RCC 7860 (cell line): ENCODE data around the gene SPTLC3.
"Not testable (repeated sequence)": the region's sequence is repeated elsewhere in the genome, so short reads cannot be mapped to it uniquely, and the experiment has no call there.

Source experiments
- DNase-seq: peaks from one replicate; pipeline ENCODE4 v3.0.0-alpha.2; 2015; ENCODE audit warnings: low spot score
- FAIRE-seq: peaks from 2 replicates; lab custom pipeline; 2012; peaks lifted over from hg19 to GRCh38; lab: Jason Lieb, UNC

Gene SPTLC3

DNA sequence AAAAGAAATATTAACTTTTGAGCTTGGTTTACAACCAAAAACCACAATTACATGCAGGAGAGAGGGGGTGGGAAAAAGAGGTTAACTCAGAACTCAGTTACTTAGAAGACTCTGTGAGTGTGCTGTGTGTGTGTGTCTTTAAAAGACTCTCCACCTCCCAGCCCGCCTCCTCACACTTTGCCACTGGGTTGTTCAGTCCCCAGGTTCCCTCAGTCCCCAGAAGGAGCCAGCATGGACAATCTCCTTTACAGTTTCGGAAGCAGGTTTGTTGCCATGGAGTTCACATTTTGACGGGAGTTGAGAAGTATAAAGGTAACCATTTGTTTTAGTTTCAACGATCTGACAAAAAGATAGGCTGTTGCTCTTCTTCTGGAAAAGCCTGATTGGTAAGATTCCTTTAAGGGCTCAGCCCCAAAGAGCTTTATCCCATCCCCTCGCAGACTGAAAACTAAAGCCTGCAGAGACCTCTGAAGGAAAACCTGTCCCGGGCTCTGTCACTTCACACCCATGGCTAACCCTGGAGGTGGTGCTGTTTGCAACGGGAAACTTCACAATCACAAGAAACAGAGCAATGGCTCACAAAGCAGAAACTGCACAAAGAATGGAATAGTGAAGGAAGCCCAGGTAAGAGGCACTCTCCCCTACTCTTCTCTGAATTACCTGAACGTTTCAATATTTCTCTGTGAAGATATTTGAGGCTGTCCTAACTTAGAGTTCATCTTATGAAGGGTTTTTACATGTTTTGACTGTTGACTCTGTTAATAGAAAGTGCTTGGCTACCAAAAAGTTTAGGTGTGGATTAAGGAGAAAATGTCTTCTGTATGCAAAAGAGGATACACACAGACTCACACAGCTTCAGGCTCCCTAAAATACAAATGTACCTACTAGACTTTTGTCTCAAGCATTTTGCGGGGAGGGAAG lies at the start of gene SPTLC3:
SPTLC3 (plus strand) TSS at position 212 of the 921 bp plus-strand sequence; CDS start at position 508, 296 bp downstream.
- FAIRE-seq (peak; percentile 93), DNase-seq (peak; percentile 53)

DNA sequence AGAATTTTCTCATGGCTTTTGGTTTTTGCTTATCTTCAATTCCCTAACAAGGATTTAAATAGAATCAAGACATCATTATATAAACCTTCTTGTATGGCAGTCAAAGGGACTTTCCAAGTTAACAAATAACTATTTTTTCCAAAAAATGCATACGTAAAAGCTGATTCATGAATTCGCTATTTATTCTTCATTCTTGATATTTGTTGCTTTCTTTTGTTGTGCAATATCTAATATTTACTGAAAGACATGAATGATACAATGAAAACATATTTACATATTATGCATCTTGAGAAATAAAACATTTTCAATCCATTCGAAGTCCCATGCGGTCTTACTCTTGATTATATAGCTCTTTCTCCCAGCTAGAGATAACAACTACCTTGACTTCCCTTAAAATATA lies 47.0 kb upstream of the SPTLC3 start:
- FAIRE-seq (no peak), DNase-seq (no peak)

DNA sequence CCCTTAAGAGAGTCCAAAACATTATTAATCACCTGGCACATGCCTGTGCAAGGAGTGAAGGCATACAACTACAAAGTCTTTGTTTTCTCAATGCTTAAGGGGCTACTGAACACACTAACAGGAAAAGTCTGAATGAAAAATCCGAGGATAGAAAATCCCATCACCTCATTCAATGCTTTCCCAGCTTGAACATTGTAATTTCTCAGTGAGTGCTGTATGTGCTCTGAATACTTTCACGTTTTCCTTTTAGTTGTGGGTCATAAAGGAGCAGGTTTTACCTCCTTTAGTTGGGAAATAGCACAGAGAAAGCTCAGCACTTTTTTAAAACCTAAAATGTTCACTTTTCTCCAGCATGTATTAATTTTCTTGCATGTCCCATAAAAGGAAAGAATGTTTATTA lies 45.9 kb upstream of the SPTLC3 start:
- DNase-seq: no peak
- FAIRE-seq: no peak

DNA sequence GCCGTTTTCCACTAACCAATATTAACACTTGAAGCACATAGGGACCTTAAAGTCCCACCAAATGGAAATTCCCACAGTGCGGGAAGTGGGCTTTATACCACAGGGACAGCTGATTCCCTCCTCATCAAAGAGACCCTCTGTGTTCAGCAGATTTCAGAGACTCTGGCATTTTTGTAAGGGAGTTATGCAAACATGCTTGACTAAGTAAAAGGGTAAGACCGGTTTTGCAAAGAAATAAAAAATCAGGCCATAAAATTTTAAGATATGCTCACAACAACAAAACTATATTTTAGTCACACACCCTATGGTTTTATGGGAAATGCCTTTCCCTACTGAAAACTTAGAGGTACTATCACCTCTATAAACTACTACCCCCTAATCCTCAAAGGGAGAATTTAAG lies 45.4 kb upstream of the SPTLC3 start:
- DNase-seq (no peak), FAIRE-seq (no peak)

DNA sequence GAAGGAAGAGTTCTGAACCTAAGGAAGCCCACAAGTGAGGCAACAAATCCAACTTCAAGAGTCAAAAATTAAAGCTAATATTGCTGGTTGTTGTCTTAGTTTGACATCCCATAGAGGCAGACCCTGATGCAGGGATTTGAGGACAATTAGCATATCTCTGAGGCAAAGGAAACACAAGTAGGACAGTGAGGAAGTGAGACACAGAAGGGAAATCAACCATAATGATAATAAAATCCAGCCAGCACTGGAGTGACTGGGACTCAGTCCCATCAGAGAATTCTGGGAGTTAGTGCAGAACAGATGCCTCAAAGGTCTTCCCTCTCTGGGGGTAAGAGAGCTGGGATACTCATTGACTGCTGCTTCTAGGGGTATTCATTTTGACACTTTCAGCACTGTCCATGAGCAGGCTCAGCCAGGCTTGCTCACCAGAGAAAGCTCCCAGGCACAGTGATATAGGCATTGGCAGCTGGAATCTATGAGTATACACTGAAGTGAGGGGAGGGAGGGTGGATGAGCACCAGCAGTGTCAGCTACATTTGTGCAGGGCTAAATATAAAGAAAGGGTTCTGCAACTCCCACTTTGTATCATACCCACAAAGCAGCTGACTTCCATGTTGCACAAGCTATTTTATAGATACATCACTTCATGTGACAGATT lies 43.4 kb upstream of the SPTLC3 start:
- FAIRE-seq (no peak), DNase-seq (no peak)

DNA sequence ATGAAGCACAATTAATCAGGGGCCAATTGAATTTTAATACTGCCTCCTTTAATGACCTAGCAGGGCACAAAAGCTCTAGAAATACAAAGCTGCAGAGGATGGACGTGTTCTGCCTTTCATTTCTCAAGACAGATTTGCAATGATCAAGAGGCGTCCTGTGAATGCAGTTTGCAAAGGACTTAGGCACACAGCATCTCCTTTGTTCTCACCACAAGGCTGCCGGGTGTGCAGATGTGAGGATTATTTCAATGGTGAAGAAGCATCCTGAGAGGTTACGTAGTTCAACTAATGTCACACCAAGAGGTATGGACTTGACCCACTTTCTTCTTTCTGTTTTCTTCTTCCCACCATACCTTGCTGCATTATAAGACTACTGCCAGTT lies 42.9 kb upstream of the SPTLC3 start:
- FAIRE-seq: no peak
- no peak for DNase-seq

DNA sequence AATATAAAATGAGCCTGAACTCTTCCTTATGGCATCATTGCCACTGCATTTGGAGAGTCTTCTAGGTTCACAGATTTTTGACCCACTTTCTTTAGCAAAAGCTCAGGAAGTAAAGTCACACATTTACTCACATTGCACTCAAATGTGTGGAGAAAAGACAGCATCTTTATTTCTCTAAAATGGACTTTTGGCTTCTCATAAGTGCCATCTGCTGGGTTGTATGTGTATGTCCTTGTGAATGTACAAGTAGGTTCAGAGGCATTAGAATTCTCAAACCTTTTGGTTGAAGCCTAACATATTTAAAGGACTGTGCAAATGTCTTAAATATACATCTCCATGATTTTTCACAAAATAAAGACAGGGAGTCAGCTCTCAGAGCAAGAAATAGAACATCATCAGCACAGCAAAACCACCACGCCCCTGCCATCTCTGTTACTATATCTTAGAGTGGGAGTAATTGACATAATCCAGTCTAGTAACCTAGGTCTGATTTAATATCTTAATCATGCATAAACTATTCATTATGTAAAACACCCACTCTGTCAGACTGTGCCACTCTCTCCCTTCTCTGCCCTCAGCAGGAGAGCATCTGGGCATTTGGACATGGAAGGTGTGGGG lies 42.2 kb upstream of the SPTLC3 start:
- FAIRE-seq: no peak

DNA sequence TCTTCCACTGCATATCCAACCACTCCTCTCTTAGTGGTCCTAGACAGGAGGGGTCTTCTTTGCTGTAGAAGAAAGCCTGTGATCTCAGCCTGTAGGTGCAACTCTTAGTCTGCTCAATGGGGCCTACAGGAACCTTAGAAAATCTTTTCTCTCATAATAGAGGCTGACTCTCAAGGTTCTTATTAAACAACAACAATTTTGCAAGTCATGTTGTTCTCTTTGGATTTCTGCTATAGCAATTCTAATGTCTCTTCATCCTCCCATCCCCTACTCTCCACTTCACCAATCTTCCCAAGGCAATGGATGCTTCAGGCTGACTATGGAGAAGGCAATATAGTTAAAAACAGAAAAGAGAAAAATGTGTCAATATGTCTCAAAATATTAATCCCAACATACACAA lies 40.8 kb upstream of the SPTLC3 start:
- no peak for DNase-seq

More for the DNA sequence above, 42.2 kb upstream of the SPTLC3 start:
- DNase-seq: no peak

DNA sequence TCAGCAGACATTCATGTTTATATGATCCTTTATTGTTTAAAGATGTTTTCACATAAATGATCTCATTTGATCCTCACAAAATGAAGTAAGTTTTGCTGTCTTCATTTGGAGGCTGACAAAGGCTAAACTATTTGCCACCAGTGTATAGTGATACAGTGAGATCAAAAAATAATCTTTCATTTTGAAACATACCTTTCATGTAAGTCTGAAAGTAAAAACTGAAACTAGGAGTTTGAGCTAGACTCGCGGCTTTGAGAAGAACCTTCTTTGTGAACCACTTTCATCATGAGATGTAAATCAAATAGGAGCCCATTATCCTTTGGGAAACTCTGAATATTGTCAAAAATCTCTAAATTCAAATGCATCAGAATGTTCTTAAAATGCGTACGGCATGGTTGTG lies 40.3 kb upstream of the SPTLC3 start:
- FAIRE-seq (no peak), DNase-seq (no peak)

More for the DNA sequence above, 40.8 kb upstream of the SPTLC3 start:
- FAIRE-seq: no peak

DNA sequence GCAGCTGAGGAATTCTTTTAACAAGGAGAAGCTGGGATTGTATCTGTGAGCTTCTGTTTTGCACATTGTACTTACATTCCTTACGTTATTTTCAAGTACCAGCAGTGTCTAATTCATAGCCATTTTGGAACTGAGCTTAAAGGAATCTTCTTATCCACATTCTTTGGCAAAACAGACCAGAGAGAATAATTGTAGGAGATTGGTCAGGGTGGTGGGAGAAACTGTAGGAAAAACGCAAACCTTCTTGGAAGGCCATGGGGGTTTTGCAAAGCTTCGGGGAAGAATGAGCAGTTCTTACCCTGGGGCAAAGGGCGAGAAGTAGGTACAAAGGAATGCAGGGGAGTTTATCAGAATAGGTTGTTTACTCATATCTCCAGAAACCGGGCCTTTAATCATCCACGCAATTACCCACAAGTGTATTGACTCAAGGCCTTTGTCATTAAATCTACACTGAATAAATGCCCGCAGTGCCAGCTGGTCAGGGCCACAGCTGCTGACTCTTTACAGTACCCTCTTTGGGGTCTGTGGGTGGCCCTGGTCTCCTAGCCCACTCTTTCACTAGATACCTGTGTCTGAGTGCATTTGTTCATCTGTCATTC lies 39.6 kb upstream of the SPTLC3 start:
- FAIRE-seq (no peak), DNase-seq (no peak)

DNA sequence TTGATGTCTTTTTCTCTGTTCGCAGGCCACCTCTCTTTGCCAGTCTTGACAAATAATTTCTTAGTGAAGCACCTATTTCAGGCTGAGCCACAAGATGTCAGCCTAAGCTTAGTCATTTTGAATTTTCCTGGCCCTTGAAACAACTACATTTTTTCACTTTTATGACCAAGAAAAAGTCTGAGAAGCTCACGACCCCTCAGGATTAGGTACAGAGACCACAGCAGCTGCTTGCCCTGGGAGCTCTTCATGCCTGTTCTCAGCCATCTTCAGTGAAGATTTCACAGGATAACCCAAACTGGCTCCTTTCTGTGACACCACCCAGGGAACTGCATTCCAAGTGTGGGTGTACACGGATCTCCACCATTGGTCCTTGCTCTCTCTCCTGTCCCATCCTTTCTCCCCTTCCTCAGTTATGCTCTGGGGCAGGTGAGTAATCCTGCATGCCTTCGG lies 38.4 kb upstream of the SPTLC3 start:
- DNase-seq (peak; percentile 8), FAIRE-seq (peak; percentile 11)

DNA sequence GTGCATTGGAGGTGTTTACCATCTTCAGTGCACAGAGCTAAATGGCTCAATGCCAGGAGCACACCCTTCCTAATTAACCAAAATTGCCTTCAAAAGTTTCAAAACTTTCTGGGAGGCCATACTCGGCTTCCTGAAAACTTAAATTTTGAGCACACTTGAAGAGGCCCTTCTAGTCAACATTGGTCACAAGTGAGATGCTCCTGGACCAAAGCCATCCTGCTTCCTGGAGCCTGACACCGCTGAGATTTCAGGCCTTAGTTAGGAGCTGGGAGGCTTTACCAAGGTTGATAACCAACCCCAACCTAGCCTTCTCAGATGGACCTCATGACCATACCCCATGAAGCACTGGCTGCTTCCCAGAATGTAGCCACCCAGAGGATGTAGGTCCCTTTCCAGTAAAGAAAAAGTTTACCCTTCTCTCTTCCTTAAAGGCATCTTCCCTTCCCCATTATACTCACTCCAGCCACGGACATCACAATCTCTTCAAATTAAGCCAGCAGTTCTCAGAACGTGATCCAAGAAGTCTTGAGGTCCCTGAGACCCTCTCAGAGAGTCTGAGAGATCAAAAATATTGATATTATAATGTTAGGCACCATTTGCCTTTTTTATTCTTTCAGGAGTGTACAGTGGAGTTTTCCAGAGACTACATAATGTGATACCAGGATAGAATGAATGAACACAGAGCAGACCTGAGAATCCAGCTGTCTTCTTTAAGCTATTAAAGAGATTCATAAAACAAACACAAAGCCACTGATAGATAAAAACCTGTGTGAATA lies 32.8 kb upstream of the SPTLC3 start:
- FAIRE-seq (no peak), DNase-seq (no peak)

DNA sequence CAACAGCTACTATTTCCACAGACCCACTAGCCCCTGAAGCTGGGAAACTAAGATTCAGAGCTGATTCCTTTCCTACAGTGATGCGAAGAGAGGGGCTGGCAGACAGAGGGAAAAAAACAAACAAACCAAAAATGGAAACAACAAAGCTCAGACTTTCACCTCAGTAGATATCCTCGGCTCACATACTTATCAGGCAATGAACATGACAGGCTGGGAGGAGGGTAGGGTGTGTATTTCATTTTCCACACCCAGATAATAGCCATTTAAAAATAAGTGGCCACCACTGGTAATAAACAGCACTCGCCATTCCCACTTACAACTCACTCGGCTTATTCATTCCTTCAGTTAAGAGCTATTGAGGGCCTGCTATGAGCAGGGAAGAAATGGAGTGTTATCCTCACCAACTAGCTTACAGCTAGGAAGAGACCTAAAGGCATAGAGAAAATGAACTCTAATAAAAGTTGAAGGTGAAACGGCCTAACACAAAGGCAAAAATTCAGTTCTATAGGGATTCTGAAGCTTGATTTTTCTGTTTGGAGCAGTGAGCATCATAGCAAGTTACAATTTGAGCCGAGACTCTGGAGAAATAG lies 32.0 kb upstream of the SPTLC3 start:
- DNase-seq: no peak
- no peak for FAIRE-seq

DNA sequence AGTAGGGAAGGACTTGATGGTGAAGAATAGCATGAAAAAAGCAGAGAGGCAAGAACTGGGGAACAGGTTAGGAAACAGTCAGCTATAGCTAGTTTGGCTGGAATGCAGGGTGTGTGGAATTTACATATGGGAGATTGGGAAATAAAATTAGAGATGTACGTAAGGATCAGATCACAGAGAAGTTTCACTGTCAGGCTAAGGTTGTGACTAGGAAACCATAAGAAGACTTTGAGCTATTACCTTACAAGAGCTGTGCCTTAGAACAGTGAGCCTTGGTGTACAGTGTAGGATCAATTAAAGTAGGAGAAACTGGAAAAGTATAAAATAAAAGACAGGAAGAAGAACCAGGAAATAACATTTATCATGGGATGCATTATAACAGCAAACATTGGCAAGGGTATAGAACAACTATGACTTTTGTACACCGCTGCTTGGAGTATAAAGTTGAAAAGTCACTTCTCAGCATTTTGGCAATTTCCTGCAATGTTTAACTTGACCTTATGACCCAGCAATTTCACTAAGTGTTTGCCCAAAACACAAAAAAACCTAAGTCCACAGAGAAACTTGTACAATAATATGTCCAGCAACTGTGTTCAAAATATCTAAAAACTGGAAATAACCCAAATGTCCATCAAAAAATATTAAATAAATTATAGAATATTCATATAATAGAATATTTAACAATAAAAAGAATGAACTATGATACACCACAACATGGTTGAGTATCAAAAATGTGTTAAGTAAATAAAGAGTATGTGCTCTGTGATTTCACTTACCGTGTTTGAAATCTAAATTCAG lies 31.2 kb upstream of the SPTLC3 start:
- no peak for DNase-seq
- FAIRE-seq: no peak

DNA sequence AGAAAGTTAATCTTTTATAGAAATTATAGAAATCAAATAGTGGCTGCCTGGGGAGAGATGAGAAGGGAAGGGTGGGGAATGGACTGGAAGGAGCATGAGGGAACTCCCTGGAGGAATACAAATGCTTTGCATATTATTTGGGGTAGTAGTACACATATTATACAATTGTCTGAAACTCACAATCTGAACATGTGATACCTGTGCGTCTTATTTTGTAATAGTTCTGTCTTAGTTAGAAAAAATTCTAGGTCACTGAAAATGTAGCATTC lies 30.7 kb upstream of the SPTLC3 start:
- FAIRE-seq (no peak), DNase-seq (no peak)

DNA sequence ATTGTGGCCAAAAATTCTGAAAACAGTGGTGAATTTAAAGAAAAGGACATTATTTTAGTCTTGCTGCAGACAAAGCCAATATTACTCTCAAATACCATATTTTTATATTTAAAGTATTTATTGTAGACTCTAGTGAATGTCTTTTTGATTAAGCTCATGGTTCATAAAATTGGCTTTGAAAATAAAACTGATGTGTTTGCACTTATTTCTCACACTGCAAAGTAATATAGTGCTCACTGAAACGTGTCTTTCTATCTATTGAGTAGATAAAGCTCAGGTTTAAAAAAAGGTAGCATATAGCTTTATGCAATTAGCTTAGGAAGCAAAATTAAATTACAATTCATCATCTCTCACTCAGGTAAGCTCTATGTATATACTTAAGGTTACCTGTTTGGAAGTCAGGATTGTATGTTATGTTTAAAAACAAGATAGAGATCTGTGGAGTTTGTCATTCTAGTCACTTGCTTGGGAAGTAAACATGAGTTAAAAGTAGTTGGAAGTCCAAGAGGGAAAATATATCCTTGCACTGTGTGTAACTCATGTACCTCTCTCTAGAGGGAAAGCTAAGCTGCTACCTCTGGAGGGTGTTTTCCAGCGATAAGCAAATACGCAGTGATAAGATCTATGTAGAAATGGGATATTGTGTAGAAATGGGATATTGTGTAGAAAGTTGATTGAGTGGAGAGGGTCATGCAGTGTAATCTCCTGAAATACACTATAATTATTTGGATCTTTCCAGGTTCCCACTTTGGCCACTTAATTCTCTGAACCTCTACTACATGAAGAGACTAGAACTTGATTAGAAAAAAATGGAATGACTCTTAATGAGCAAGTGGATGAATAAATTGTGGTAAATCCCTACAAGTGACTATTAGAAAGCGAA lies 29.9 kb upstream of the SPTLC3 start:
- FAIRE-seq: no peak
- no peak for DNase-seq

DNA sequence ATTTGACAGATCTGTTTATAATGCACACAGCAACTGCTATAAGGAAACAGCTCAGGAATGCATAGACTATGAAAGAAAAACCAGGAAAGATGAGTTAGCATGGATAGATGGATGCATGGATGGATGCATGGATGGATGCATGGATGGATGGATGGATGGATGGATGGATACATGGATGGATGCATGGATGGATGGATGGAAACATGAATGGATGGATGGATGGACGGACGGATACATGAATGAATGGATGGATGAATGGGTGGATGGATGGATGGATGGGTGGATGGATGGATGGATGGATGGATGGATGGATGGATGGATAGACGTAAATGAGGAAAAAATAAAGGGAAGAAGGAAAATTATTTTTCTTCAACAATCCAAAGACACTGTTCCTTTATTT lies 29.1 kb upstream of the SPTLC3 start:
- FAIRE-seq: not testable (repeated sequence)

DNA sequence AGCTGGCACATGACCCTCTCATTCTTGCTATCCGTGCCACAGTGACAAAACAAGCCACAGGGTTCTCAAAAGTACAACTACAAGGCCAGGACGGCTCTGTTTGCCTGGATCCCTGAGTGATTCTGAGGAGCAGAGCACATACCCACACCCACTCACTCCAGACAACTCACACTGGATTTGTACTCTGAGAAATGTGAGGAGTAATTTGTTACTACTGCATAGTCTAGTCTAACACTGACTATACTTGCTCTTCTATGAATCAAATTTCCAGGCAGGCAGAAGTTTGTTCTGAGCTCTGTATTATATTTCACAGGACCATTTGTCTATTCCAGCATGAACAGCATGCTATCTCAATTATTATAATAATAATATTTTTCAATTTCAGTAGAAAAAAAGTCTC lies 26.7 kb upstream of the SPTLC3 start:
- FAIRE-seq (no peak), DNase-seq (no peak)

More for the DNA sequence above, 29.1 kb upstream of the SPTLC3 start:
- DNase-seq: not testable (repeated sequence)
